Activated T-helper 17 cell treated with anti-CD3 and anti-CD28 coated beads, Interleukin-2, amount 50 U/mL, for 72 hours (primary cell): ENCODE results near the gene SCGB1D1. TPM values are rescaled to one million over a fixed set of nuclear protein-coding genes. Genes with fewer than 3 reads are reported as not detected.
A peak's percentile ranks its signal among the peaks of the same experiment; 100 is the strongest.

Source experiments
- ATAC-seq: fragments of 150-1000 bp; cut with Tn5 transposase; replicated peaks from 2 replicates; pipeline ENCODE4 v1.10.0; 2021; ENCODE audit warnings: mild to moderate bottlenecking, moderate library complexity
- H3K27ac Mint-ChIP-seq: one replicate; pipeline ENCODE4 v1.8.0; 2022; ENCODE audit warnings: mixed read lengths
- H3K27me3 Mint-ChIP-seq: one replicate; pipeline ENCODE4 v1.8.0; 2022; ENCODE audit warnings: mixed read lengths
- H3K36me3 Mint-ChIP-seq: one replicate; pipeline ENCODE4 v1.8.0; 2022; ENCODE audit warnings: low read depth, mild to moderate bottlenecking, mixed read lengths
- H3K4me1 Mint-ChIP-seq: one replicate; pipeline ENCODE4 v1.8.0; 2022; ENCODE audit warnings: mixed read lengths
- H3K4me3 Mint-ChIP-seq: one replicate; pipeline ENCODE4 v1.8.0; 2022; ENCODE audit warnings: mild to moderate bottlenecking, mixed read lengths
- H3K9me3 Mint-ChIP-seq: one replicate; pipeline ENCODE4 v1.8.0; 2022; ENCODE audit warnings: mixed read lengths
- total RNA-seq, 2 donors: library from RNA; stranded (reverse); gene quantifications; one replicate each; pipeline ENCODE4 v1.2.3, GENCODE V29; 2022

SCGB1D1 gene, protein sequence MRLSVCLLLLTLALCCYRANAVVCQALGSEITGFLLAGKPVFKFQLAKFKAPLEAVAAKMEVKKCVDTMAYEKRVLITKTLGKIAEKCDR
- total RNA-seq, result not detected

DNA sequence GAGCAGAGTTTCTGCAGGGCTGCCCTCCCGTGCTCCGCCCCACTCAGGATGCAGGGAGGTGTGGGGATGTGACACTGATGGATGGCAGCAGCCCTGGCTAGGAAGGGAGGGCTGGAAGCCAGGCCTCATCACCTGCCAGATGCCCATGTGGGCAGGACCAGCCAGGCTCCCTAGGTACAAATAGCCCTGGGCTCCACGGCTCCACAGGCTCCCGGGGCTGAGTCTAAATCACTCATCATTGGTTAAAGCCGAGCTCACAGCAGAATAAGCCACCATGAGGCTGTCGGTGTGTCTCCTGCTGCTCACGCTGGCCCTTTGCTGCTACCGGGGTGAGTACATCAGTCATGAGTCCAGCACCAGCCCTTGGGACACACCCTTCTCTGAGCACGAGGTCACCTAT, at the start of gene SCGB1D1:
Gene SCGB1D1 (plus strand): TSS at position 206 of the 400 bp plus-strand sequence. CDS start 69 bp downstream, at position 275.
- H3K36me3 Mint-ChIP-seq, result no peaks in the 10 kb centered on the region
- ATAC-seq, result no peak
- no peak within 1 kb of the TSS for H3K27ac Mint-ChIP-seq
- no peak within 1 kb of the TSS for H3K4me3 Mint-ChIP-seq
- H3K27me3 Mint-ChIP-seq, result peaks cover 37% of the 10 kb centered on the region
- no peaks in the 10 kb centered on the region for H3K9me3 Mint-ChIP-seq
- no peaks in the 10 kb centered on the region for H3K4me1 Mint-ChIP-seq

DNA sequence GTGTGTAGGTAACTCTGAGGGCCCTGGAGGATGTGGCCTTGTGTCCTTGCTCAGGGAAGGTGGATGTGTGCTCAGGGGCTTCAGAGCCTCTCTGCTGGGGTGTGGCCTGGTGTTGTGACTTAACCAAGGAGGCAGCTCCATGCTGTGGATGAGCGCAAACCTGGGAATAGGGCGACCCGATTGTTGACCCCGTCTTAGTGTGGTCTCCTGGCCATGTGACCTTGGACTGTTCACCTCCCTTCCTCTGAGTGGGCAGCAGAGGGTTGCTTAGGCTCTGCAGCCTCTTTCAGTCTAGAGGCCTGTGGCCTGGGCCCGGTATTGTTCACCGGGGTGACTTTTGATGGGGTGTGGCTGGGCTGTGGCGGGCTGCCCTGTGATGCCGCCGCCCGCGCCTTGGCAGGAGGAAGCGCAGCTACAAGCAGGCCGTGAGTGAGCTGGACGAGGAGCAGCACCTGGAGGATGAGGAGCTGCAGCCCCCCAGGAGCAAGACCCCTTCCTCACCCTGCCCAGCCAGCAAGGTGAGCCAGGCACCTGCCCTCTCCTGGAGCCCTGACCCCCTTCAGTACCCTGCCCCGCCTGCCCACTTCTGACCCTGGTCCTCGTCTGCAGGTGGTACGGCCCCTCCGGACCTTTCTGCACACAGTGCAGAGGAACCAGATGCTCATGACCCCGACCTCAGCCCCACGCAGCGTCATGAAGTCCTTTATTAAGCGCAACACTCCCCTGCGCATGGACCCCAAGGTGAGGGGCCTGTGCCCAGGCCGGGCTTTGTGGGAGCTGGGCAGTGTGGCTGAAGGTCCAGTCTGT, 49.5 kb upstream of the SCGB1D1 start:
- Mint-ChIP-seq H3K9me3 (no peaks in the 10 kb centered on the region), H3K4me3 (no peak overlapping the region), H3K4me1 (no peaks in the 10 kb centered on the region), H3K27me3 (no peaks in the 10 kb centered on the region), H3K27ac (no peak overlapping the region), H3K36me3 (peaks cover 54% of the 10 kb centered on the region)
- ATAC-seq, result no peak

DNA sequence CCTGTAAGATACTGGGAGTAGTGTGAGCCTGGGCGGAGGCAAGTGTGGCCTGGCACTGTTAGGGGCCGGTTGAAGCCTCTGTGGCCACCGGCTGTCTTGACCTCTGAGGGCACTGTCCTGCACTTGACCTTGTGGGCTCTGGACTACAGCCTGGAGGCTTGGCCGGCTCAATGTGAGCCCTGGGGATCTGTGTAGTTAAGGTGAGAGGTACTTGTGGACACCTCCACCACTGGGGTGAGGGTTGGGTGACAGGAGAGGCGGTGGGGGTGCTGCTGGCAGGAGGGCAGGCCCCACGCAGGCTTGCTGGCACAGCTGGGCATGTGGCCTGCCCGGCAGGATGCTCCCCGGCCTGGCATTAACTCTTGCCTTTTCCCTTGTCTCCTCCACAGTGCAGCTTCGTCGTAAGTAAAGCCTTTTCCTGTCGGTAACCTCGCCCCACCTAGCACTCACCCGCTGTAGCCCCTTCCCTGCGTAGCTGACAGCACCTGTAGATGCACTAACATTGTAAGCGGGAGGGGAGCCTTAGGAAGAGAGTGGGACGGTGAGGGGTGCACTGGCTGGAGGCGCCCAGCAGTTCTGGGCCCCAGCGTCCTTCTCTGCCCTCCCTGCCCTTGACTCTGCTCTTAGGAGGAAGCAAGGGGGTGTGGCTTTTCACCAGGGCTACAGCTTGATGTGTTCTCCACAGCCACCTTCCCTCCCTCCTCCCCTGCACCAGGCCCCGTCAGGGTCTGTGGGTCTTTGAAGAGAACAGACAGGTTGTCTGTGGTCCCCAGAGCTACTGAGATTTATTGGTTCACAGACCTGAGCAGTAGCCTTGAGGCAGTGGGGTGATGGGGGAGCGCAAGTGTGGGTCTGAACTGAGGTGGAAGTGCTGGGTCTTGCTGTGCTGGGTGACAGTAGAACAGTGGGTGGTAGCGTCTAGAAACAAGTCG, 48.6 kb upstream of the SCGB1D1 start:
- Mint-ChIP-seq H3K4me3 (no peak overlapping the region), H3K9me3 (no peaks in the 10 kb centered on the region), H3K27me3 (no peaks in the 10 kb centered on the region), H3K4me1 (no peaks in the 10 kb centered on the region), H3K27ac (no peak overlapping the region), H3K36me3 (peaks cover 55% of the 10 kb centered on the region)
- ATAC-seq, result no peak

DNA sequence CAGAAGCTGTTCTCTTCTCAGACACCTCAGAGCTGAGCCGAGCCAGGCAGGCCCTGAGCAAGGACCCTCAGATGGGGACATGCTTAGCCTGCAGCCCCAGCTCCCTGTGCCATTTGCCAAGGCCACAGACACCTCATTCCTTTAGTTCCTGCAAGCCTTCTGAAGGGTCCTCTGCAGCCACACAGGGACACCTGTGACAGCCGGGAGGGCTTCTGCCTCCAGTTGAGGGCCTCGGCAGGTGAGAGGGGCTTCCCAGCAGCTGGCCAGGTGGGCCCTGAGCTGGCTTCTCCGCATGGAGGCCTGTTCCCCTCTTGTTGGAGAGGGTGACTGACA, 48.0 kb upstream of the SCGB1D1 start:
- ATAC-seq, result no peak
- Mint-ChIP-seq H3K36me3 (peaks cover 56% of the 10 kb centered on the region), H3K27me3 (no peaks in the 10 kb centered on the region), H3K4me3 (no peak overlapping the region), H3K4me1 (no peaks in the 10 kb centered on the region), H3K9me3 (no peaks in the 10 kb centered on the region), H3K27ac (no peak overlapping the region)

DNA sequence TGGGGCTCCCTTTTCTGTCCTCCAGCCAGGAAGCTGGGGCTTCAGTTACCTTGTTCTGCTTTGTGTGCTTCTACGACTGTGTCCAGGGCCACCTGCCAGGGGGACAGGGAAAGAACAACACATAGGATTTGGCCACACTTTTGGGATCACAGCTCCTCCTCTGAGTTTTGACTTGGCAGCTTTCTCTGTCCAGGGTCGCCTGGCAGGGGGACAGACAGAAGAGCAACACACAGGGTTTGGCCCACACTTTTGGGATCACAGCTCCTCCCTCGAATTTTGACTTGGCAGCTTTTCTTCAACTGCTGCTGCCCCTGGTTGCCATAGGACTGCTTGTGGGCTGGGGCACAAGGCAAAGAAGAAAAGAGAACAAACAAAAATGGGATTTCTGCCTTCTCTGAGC, 47.1 kb upstream of the SCGB1D1 start:
- Mint-ChIP-seq H3K36me3 (peaks cover 61% of the 10 kb centered on the region), H3K27ac (no peak overlapping the region), H3K9me3 (no peaks in the 10 kb centered on the region), H3K4me3 (no peak overlapping the region), H3K4me1 (no peaks in the 10 kb centered on the region), H3K27me3 (no peaks in the 10 kb centered on the region)
- no peak for ATAC-seq

DNA sequence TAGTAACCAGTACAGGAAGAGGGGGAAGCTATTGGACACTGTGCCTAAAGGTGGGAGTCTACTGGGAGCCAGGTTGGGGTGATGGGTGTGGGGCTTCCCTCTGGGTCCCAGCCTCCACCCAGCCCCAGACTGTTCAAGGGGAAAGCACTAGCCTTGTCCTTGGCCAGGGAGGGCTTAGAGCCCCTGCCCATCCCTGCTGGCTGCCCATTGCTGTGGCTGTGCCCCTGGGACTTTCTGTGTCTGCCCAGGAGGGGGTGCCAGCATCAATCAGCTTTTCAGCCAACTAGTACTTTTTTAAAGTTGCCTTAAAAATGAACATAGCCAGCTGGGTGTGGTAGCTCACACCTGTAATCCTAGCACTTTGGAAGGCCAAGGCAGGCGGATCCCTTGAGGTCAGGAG, 46.3 kb upstream of the SCGB1D1 start:
- Mint-ChIP-seq H3K36me3 (peaks cover 63% of the 10 kb centered on the region), H3K9me3 (no peaks in the 10 kb centered on the region), H3K4me1 (no peaks in the 10 kb centered on the region), H3K27me3 (no peaks in the 10 kb centered on the region), H3K27ac (no peak overlapping the region), H3K4me3 (no peak overlapping the region)
- no peak for ATAC-seq

DNA sequence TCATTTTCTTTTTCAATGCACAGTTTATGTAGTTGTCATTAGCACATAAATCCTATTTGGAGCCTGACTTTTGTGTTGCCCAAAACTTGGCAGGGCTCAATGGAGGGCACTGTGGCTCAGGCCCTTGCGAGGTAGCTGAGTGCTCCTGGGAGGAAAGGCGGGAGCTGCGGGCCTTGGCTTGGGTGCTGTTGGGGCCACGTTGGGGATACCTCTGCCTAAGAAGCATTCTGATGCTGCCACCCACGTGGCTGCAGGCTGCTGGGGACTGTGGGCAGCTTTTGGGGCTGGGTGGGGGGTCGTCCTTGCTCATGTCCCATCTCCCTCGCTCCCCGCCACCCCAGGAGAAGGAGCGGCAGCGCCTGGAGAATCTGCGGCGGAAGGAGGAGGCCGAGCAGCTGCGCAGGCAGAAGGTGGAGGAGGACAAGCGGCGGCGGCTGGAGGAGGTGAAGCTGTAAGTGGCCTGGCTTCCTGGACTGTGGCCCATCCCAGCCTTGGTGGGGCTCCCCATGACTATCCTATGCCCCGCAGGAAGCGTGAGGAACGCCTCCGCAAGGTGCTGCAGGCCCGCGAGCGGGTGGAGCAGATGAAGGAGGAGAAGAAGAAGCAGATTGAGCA, 45.3 kb upstream of the SCGB1D1 start:
- H3K4me1 Mint-ChIP-seq, result no peaks in the 10 kb centered on the region
- no peaks in the 10 kb centered on the region for H3K9me3 Mint-ChIP-seq
- H3K4me3 Mint-ChIP-seq, result no peak overlapping the region
- H3K27me3 Mint-ChIP-seq, result no peaks in the 10 kb centered on the region
- peaks cover 65% of the 10 kb centered on the region for H3K36me3 Mint-ChIP-seq
- no peak overlapping the region for H3K27ac Mint-ChIP-seq
- no peak for ATAC-seq

DNA sequence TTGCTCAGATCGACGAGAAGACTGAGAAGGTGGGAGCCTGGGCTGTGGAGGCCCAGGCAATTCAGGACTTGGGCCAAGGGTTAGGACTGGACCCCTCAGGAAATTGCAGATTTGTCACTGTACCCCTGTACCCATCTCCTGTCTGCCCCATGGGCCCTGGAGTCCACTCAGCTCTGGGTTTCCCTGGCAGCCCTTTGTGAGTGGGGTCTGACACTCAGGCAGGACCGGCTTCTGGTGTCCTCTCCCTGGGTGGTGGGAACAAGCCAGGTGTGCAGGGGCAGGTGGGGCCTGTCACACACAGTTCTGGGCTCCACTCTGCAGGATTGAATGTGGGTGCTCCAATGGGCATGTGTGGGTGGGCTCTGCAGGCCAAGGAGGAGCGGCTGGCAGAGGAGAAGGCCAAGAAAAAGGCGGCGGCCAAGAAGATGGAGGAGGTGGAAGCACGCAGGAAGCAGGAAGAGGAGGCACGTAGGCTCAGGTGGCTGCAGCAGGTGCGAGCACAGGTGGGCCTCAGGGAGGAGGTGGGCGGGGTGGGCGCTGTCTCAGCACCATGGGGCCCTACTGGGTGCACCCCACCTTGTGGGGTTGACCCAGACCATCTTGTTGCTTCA, 44.6 kb upstream of the SCGB1D1 start:
- H3K27me3 Mint-ChIP-seq, result no peaks in the 10 kb centered on the region
- no peak for ATAC-seq
- no peak overlapping the region for H3K27ac Mint-ChIP-seq
- H3K4me1 Mint-ChIP-seq, result no peaks in the 10 kb centered on the region
- H3K9me3 Mint-ChIP-seq, result no peaks in the 10 kb centered on the region
- peaks cover 69% of the 10 kb centered on the region for H3K36me3 Mint-ChIP-seq
- no peak overlapping the region for H3K4me3 Mint-ChIP-seq

DNA sequence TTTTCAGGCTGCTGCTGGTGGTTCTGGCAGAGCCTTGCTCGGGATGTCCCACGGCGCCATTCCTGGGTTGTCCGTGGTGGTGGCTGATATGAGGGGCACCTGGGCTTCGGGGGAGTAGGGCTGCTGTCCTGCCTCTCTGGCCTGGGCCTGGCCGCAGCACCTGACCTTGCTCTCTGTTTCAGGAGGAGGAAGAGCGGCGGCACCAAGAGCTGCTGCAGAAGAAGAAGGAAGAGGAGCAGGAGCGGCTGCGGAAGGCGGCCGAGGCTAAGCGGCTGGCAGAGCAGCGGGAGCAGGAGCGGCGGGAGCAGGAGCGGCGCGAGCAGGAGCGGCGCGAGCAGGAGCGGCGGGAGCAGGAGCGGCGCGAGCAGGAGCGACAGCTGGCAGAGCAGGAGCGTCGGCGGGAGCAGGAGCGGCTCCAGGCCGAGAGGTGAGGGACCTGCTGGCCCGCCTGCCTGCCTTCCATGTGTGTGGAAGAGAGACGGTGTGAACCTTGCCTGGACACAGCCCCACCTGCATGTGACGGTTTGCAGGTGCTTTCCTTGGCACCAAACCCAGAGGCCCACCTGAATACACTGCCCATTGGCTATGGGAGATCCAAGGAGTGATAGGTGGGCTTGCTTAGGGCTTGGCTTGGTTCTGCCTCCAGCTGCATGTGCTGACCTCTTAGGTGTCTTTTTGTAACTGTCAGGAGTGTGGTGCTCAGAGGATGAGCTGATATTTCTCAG, 43.4 kb upstream of the SCGB1D1 start:
- no peaks in the 10 kb centered on the region for H3K9me3 Mint-ChIP-seq
- no peaks in the 10 kb centered on the region for H3K4me1 Mint-ChIP-seq
- no peaks in the 10 kb centered on the region for H3K27me3 Mint-ChIP-seq
- peaks cover 81% of the 10 kb centered on the region for H3K36me3 Mint-ChIP-seq
- no peak overlapping the region for H3K27ac Mint-ChIP-seq
- no peak overlapping the region for H3K4me3 Mint-ChIP-seq
- no peak for ATAC-seq

DNA sequence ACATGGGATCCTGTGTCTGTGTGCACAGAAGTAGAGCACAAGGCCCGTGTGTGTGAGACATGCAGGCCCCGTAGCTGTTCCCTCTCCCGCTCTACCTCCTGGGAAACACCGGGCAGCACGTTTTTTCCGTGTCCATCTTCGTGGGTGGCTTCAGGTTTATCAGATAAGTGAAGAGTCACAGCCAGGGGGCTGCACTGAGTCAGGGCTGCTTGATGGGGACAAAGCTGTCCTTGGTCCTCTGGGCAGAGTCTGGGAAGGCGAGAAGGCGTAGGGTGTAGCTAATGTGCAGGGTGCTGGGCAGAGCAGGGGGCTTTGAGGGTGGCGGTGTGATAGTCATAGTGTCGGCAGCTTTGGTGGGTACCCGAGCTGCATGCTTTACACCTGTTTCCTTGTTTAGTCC, 42.5 kb upstream of the SCGB1D1 start:
- peak overlapping the region; percentile 48 for H3K27ac Mint-ChIP-seq
- H3K27me3 Mint-ChIP-seq, result no peaks in the 10 kb centered on the region
- H3K4me3 Mint-ChIP-seq, result no peak overlapping the region
- no peaks in the 10 kb centered on the region for H3K4me1 Mint-ChIP-seq
- no peak for ATAC-seq
- no peaks in the 10 kb centered on the region for H3K9me3 Mint-ChIP-seq
- peaks cover 87% of the 10 kb centered on the region for H3K36me3 Mint-ChIP-seq

DNA sequence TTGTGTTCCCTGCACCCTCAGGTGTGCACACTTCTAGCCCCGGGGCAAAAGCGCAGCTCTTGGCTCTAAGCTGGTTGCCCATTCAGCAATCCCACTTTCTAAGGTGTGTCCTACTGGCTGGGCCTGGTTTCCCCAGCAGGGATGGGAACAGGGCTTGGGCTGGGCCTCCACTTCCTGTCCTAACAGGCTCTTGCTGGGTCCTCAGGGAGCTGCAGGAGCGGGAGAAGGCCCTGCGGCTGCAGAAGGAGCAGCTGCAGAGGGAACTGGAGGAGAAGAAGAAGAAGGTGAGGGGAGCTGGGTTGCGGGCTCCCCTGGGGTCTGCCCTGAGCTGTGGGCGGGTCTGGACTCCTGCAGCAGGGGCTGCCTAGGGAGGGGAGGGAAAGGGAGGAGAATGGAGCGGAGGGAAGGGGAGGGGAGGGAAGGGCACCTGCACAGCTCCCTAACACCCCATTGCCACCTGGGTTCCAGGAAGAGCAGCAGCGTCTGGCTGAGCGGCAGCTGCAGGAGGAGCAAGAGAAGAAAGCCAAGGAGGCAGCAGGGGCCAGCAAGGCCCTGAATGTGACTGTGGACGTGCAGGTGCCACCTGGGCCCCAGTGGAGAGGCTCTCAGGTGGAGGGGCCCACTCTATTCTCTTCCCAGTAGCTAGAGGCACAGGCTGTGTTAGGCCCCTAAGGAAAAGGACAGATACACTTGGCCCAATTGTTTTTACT, 41.6 kb upstream of the SCGB1D1 start:
- Mint-ChIP-seq H3K4me1 (no peaks in the 10 kb centered on the region), H3K27me3 (no peaks in the 10 kb centered on the region), H3K27ac (no peak overlapping the region), H3K36me3 (peaks cover 90% of the 10 kb centered on the region), H3K9me3 (no peaks in the 10 kb centered on the region), H3K4me3 (no peak overlapping the region)
- no peak for ATAC-seq

DNA sequence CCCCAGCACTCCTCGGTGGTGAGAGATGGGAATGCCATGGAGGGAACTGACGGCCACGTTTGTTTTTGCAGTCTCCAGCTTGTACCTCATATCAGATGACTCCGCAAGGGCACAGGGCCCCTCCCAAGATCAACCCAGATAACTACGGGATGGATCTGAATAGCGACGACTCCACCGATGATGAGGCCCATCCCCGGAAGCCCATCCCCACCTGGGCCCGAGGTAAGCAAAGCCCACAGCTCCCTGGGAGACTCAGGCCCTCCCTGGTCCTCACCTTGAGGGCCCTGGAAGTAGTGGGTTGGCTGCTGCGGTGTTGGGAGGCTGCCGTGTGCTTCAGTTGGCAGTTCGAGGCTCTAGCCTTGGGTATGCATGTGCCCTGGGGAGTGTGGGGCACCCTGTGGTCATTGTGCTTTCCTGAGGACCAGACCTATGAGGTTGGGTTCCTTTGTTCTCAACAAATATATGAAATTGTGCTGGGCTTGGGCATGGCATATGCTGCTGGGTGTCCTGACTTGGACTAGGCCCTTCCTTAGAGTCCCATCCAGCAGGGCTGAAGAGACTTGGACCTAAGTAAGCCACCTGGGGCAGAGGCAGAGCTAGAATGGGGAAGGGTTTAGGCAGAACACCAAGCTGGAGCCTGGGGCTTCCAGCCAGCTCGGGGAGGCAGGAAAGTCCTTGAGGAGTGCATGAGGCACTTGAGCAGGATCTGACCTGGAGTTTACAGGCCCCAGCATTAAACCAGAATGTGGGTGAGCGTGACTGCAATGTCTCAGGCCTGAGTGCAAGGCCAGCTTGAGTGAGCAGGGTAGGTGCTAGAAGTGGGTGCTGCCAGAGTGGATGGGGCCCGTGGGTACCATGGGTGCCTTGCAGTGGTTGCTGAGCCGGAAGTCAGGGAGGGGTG, 39.8 kb upstream of the SCGB1D1 start:
- no peaks in the 10 kb centered on the region for H3K4me1 Mint-ChIP-seq
- peaks cover 87% of the 10 kb centered on the region for H3K36me3 Mint-ChIP-seq
- no peak for ATAC-seq
- no peak overlapping the region for H3K4me3 Mint-ChIP-seq
- H3K27me3 Mint-ChIP-seq, result no peaks in the 10 kb centered on the region
- H3K27ac Mint-ChIP-seq, result no peak overlapping the region
- H3K9me3 Mint-ChIP-seq, result no peaks in the 10 kb centered on the region
